NT2/D1 (cell line): ENCODE measurements around the gene WDR27.

ENCODE experiments used
- YY1 ChIP-seq: IDR thresholded peaks from 2 replicates; pipeline ENCODE4 v1.6.1; 2011; ENCODE audit not compliant: insufficient read length, insufficient read depth
- ZNF274 ChIP-seq: IDR thresholded peaks from 2 replicates; pipeline ENCODE4 v1.6.1; 2011; ENCODE audit warnings: mild to moderate bottlenecking, low read depth, low read length

DNA sequence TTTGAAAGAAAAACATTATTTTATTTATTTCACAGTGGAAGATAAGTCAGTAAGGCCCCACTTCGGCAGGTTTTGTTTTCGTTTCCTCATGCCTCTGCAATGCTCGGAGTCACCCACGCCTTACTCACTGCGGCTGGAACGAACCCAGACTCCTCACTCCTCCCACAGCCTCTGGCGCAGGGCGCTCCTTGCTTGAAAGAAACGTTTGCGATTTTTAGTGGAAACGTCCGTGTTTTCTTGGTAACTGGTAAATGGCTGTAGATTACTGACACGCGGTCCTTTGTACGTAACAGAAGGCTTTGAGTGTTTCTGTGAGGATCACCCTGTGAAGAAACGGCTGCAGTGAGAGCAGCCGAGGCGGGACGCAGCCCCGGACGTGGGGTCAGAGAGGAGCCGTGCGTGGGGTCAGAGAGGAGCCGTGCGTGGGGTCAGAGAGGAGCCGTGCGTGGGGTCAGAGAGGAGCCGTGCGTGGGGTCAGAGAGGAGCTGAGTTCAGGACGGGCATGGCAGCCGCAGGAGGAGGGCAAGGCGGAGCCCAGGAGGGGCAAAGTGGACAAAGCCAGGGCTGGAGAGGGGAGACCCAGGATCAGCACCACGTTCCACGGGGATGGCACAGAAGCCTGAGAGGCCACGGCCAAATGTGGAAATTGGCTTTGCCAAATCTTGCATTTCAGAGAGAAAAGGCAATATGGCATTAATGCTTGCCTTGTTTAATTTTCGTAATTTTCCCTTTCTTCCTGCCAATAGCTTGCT is 249.5 kb downstream of the WDR27 start:
- TF ChIP-seq ZNF274 (no peak), YY1 (no peak)
